GM18511 (cell line): ENCODE measurements around the gene KIF23.
A peak's percentile ranks its signal among the peaks of the same experiment; 100 is the strongest.
"Not testable (repeated sequence)": the region's sequence is repeated elsewhere in the genome, so short reads cannot be mapped to it uniquely, and the experiment has no call there.

Source experiments
- ATAC-seq: cut with Tn5 transposase; IDR thresholded peaks from one replicate; pipeline ENCODE4 v1.9.1; 2021; ENCODE audit warnings: mild to moderate bottlenecking, moderate library complexity; ENCODE audit not compliant: unreplicated experiment

The KIF23 gene

GRCh38 chr15:69434238-69434637 lies 20.1 kb downstream of the KIF23 start:
- ATAC-seq: no peak

GRCh38 chr15:69434679-69435078 lies 20.5 kb downstream of the KIF23 start:
- ATAC-seq: no peak

- ATAC-seq: no peak
Measured at GRCh38 chr15:69435985-69436384, 21.8 kb downstream of the KIF23 start.

- ATAC-seq: no peak
Measured at GRCh38 chr15:69436951-69437350, 22.8 kb downstream of the KIF23 start.

GRCh38 chr15:69439623-69440022 lies 25.5 kb downstream of the KIF23 start:
- ATAC-seq: no peak

- peak; percentile 52 for ATAC-seq
Measured at GRCh38 chr15:69443032-69443611, 29.0 kb downstream of the KIF23 start.

- ATAC-seq: no peak
Measured at GRCh38 chr15:69444686-69445085, 30.5 kb downstream of the KIF23 start.

- ATAC-seq: no peak
Measured at GRCh38 chr15:69446953-69447352, 32.8 kb downstream of the KIF23 start.

GRCh38 chr15:69450221-69450620 lies 36.1 kb downstream of the KIF23 start:
- ATAC-seq: not testable (repeated sequence)

GRCh38 chr15:69450968-69451695 lies 37.0 kb downstream of the KIF23 start:
- no peak for ATAC-seq

GRCh38 chr15:69451951-69452691 lies 38.0 kb downstream of the KIF23 start:
- ATAC-seq: peak; percentile 34

GRCh38 chr15:69452692-69453521 lies 38.8 kb downstream of the KIF23 start, which contains the start of gene RPLP1:
Gene RPLP1 (plus strand): TSS chr15:69452818. CDS start chr15:69452949, 131 bp downstream.
- ATAC-seq: peak; percentile 78

GRCh38 chr15:69454953-69455352 lies 40.8 kb downstream of the KIF23 start:
- ATAC-seq: no peak

- no peak for ATAC-seq
Measured at GRCh38 chr15:69456208-69457166, 42.3 kb downstream of the KIF23 start.

- no peak for ATAC-seq
Measured at GRCh38 chr15:69457304-69458280, 43.4 kb downstream of the KIF23 start.

GRCh38 chr15:69459066-69459465 lies 44.9 kb downstream of the KIF23 start:
- no peak for ATAC-seq

- ATAC-seq: no peak
Measured at GRCh38 chr15:69460481-69460880, 46.3 kb downstream of the KIF23 start.

- ATAC-seq: no peak
Measured at GRCh38 chr15:69462030-69462492, 47.9 kb downstream of the KIF23 start.
